ENCODE results near the gene CPNE5. TPM values are rescaled to one million over a fixed set of nuclear protein-coding genes. Genes with fewer than 3 reads are reported as not detected.

Gene CPNE5
- total RNA-seq, 1 donor from 2014 or later, result 6.7 TPM

GRCh38 chr6:36839749-36840431, 646 bp upstream of the CPNE5 start:
- no peak for DNase-seq (ENCODE audit: low spot score)

GRCh38 chr6:36837686-36838085, 1.6 kb downstream of the CPNE5 start:
- no peak for DNase-seq (ENCODE audit: low spot score)

More at GRCh38 chr6:36839749-36840431, 646 bp upstream of the CPNE5 start:
- intact Hi-C loops (cut with DNase I), result loop anchor here (10.0 kb wide), 1 partner anchor 225 kb away; no protein-coding TSS in a partner anchor

GRCh38 chr6:36837022-36837339, 2.3 kb downstream of the CPNE5 start:
- intact Hi-C loops (cut with DNase I), result loop anchor here (10.0 kb wide), 1 partner anchor 222 kb away; no protein-coding TSS in a partner anchor
- DNase-seq (ENCODE audit: low spot score), result no peak

More at GRCh38 chr6:36837686-36838085, 1.6 kb downstream of the CPNE5 start:
- intact Hi-C loops (cut with DNase I), result loop anchor here (10.0 kb wide), 1 partner anchor 223 kb away; no protein-coding TSS in a partner anchor

GRCh38 chr6:36836111-36837021, 2.9 kb downstream of the CPNE5 start:
- intact Hi-C loops (cut with DNase I), result loop anchor here (10.0 kb wide), 1 partner anchor 222 kb away; no protein-coding TSS in a partner anchor
- DNase-seq (ENCODE audit: low spot score), result no peak

GRCh38 chr6:36834576-36835341, 4.5 kb downstream of the CPNE5 start:
- DNase-seq (ENCODE audit: low spot score), result no peak
- intact Hi-C loops (cut with DNase I), result loop anchor here (10.0 kb wide), 1 partner anchor 220 kb away; no protein-coding TSS in a partner anchor

- DNase-seq (ENCODE audit: low spot score), result no peak
- intact Hi-C loops (cut with DNase I), result loop anchor here (10.0 kb wide), 1 partner anchor 218 kb away; no protein-coding TSS in a partner anchor
Measured at GRCh38 chr6:36833182-36833789, 6.0 kb downstream of the CPNE5 start.

- DNase-seq (ENCODE audit: low spot score), result no peak
- intact Hi-C loops (cut with DNase I), result loop anchor here (10.0 kb wide), 1 partner anchor 218 kb away; no protein-coding TSS in a partner anchor
Measured at GRCh38 chr6:36832313-36832712, 6.9 kb downstream of the CPNE5 start.

- DNase-seq (ENCODE audit: low spot score), result no peak
- intact Hi-C loops (cut with DNase I), result loop anchor here (10.0 kb wide), 1 partner anchor 216 kb away; no protein-coding TSS in a partner anchor
Measured at GRCh38 chr6:36830577-36830976, 8.7 kb downstream of the CPNE5 start.

GRCh38 chr6:36829919-36830544, 9.2 kb downstream of the CPNE5 start:
- intact Hi-C loops (cut with DNase I), result loop anchor here (10.0 kb wide), 1 partner anchor 215 kb away; no protein-coding TSS in a partner anchor
- peak; percentile 84 for DNase-seq (ENCODE audit: low spot score)

- intact Hi-C loops (cut with DNase I), result no loop called here
- no peak for DNase-seq (ENCODE audit: low spot score)
Measured at GRCh38 chr6:36827261-36828079, 11.8 kb downstream of the CPNE5 start.

- DNase-seq (ENCODE audit: low spot score), result no peak
- intact Hi-C loops (cut with DNase I), result no loop called here
Measured at GRCh38 chr6:36826520-36827227, 12.6 kb downstream of the CPNE5 start.

GRCh38 chr6:36825994-36826393, 13.2 kb downstream of the CPNE5 start:
- DNase-seq (ENCODE audit: low spot score), result no peak
- intact Hi-C loops (cut with DNase I), result no loop called here

- no peak for DNase-seq (ENCODE audit: low spot score)
- intact Hi-C loops (cut with DNase I), result no loop called here
Measured at GRCh38 chr6:36825452-36825851, 13.8 kb downstream of the CPNE5 start.

GRCh38 chr6:36824253-36824652, 15.0 kb downstream of the CPNE5 start:
- intact Hi-C loops (cut with DNase I), result no loop called here
- no peak for DNase-seq (ENCODE audit: low spot score)

GRCh38 chr6:36823421-36824096, 15.7 kb downstream of the CPNE5 start:
- intact Hi-C loops (cut with DNase I), result no loop called here
- no peak for DNase-seq (ENCODE audit: low spot score)

GRCh38 chr6:36822506-36823269, 16.6 kb downstream of the CPNE5 start:
- intact Hi-C loops (cut with DNase I), result no loop called here
- no peak for DNase-seq (ENCODE audit: low spot score)

Data from cardiac septum (tissue), 1 donor.